GM18505 (cell line): ENCODE results near the gene TSPO2.

Experiments
- ATAC-seq: cut with Tn5 transposase; IDR thresholded peaks from one replicate; pipeline ENCODE4 v1.9.1; 2021; ENCODE audit not compliant: unreplicated experiment
- POLR2A ChIP-seq: IDR thresholded peaks from 4 replicates; pipeline ENCODE4 v1.6.1; 2011; ENCODE audit warnings: borderline replicate concordance; ENCODE audit not compliant: insufficient read depth, insufficient read length; ENCODE audit errors: extremely low read depth

TSPO2 gene

GRCh38 chr6:41038205-41038604, 4.1 kb upstream of the TSPO2 start:
- ATAC-seq: no peak
- TF ChIP-seq POLR2A: no peak

GRCh38 chr6:41039060-41039998, 2.9 kb upstream of the TSPO2 start, which contains the start of gene UNC5CL:
Gene UNC5CL, minus strand, starts transcription at chr6:41039221. Its CDS starts 4,147 bp downstream, at chr6:41035074.
- ATAC-seq: no peak
- TF ChIP-seq POLR2A: no peak

GRCh38 chr6:41040101-41040939, 1.9 kb upstream of the TSPO2 start:
- TF ChIP-seq POLR2A: no peak
- ATAC-seq: no peak

GRCh38 chr6:41040940-41041536, 1.2 kb upstream of the TSPO2 start:
- no peak for TF ChIP-seq POLR2A
- no peak for ATAC-seq

GRCh38 chr6:41043151-41043550, 884 bp downstream of the TSPO2 start:
- no peak for TF ChIP-seq POLR2A
- no peak for ATAC-seq

GRCh38 chr6:41045664-41046063, 3.4 kb downstream of the TSPO2 start:
- no peak for ATAC-seq
- no peak for TF ChIP-seq POLR2A

GRCh38 chr6:41046084-41046483, 3.8 kb downstream of the TSPO2 start:
- no peak for ATAC-seq
- TF ChIP-seq POLR2A: no peak

GRCh38 chr6:41047306-41047705, 5.0 kb downstream of the TSPO2 start:
- no peak for ATAC-seq
- TF ChIP-seq POLR2A: no peak

- no peak for ATAC-seq
- TF ChIP-seq POLR2A: no peak
Measured at GRCh38 chr6:41047745-41048732, 5.8 kb downstream of the TSPO2 start.

GRCh38 chr6:41049521-41049920, 7.3 kb downstream of the TSPO2 start:
- no peak for ATAC-seq
- TF ChIP-seq POLR2A: no peak

GRCh38 chr6:41049955-41050354, 7.7 kb downstream of the TSPO2 start:
- TF ChIP-seq POLR2A: no peak
- ATAC-seq: no peak

GRCh38 chr6:41050536-41050935, 8.3 kb downstream of the TSPO2 start:
- no peak for TF ChIP-seq POLR2A
- no peak for ATAC-seq
